Measurements from ENCODE around the gene RFTN1.
"Not testable (repeated sequence)": the region's sequence is repeated elsewhere in the genome, so short reads cannot be mapped to it uniquely, and the experiment has no call there.

RFTN1 gene

GRCh38 chr3:16496408-16497222 lies 16.9 kb downstream of the RFTN1 start:
- Histone ChIP-seq H3K27me3 (replicated peaks in 2 of 5; ENCODE audit: control insufficient read depth in 4 of 5, insufficient read depth in 5 of 5, low read length in 4 of 5) (no peaks in the 10 kb centered on the region), H3K27ac (ENCODE audit: insufficient read depth in 1 of 2, low read depth in 1 of 2, low read length in 2 of 2, poor library complexity in 1 of 2, severe bottlenecking in 2 of 2) (no peak overlapping the region), H3K9me3 (ENCODE audit: control extremely low read depth in 1 of 5, control insufficient read depth in 4 of 5, insufficient read depth in 2 of 5, low read depth in 1 of 5, low read length in 4 of 5) (peaks cover 0 to 5% (median 3%) of the 10 kb centered on the region in 5 experiments), H3K36me3 (ENCODE audit: control insufficient read depth in 4 of 4, insufficient read depth in 4 of 4, low read length in 3 of 4) (peaks cover 7 to 32% (median 20%) of the 10 kb centered on the region in 4 experiments), H3K4me1 (ENCODE audit: control extremely low read depth in 1 of 4, control insufficient read depth in 4 of 4, insufficient read depth in 4 of 4, low read length in 3 of 4) (peaks cover 2 to 40% (median 33%) of the 10 kb centered on the region in 4 experiments), H3K4me3 (ENCODE audit: control insufficient read depth in 1 of 7, extremely low read depth in 1 of 7, insufficient read depth in 4 of 7, low read depth in 2 of 7, low read length in 6 of 7) (no peak overlapping the region)
- ChIA-PET CTCF (interaction anchor here (0.5 to 4.9 kb wide), 5 partner anchors 9 to 45 kb away, joined by 3 to 21 read pairs (median 17); no protein-coding TSS in a partner anchor), POLR2A (no interaction called here)
- DNase-seq, result peak in 1 of 3 donors; percentile 57
- 94% methylated on average over 4 of the region's 10 CpGs for WGBS (ENCODE audit: insufficient coverage)

- peaks cover 0 to 5% (median 3%) of the 10 kb centered on the region in 5 experiments for H3K9me3 ChIP-seq (ENCODE audit: control extremely low read depth in 1 of 5, control insufficient read depth in 4 of 5, insufficient read depth in 2 of 5, low read depth in 1 of 5, low read length in 4 of 5)
- peak in 1 of 3 donors; percentile 39 for DNase-seq
- H3K4me1 ChIP-seq (ENCODE audit: control extremely low read depth in 1 of 4, control insufficient read depth in 4 of 4, insufficient read depth in 4 of 4, low read length in 3 of 4), result peaks cover 2 to 40% (median 33%) of the 10 kb centered on the region in 4 experiments
- ChIA-PET CTCF (interaction anchor here (1.6 to 4.9 kb wide), 5 partner anchors 9 to 20 kb away, joined by 5 to 21 read pairs (median 17); no protein-coding TSS in a partner anchor), POLR2A (interaction anchor here (1.4 kb wide), 1 partner anchor 20 kb away, joined by 5 read pairs; no protein-coding TSS in a partner anchor)
- 100% methylated on average over 1 of the region's 2 CpGs for WGBS (ENCODE audit: insufficient coverage)
- no peak overlapping the region for H3K27ac ChIP-seq (ENCODE audit: insufficient read depth in 1 of 2, low read depth in 1 of 2, low read length in 2 of 2, poor library complexity in 1 of 2, severe bottlenecking in 2 of 2)
- H3K4me3 ChIP-seq (ENCODE audit: control insufficient read depth in 1 of 7, extremely low read depth in 1 of 7, insufficient read depth in 4 of 7, low read depth in 2 of 7, low read length in 6 of 7), result no peak overlapping the region
- no peaks in the 10 kb centered on the region for H3K27me3 ChIP-seq (replicated peaks in 2 of 5; ENCODE audit: control insufficient read depth in 4 of 5, insufficient read depth in 5 of 5, low read length in 4 of 5)
- peaks cover 9 to 38% (median 24%) of the 10 kb centered on the region in 4 experiments for H3K36me3 ChIP-seq (ENCODE audit: control insufficient read depth in 4 of 4, insufficient read depth in 4 of 4, low read length in 3 of 4)
Measured at GRCh38 chr3:16496008-16496407, 17.5 kb downstream of the RFTN1 start.

GRCh38 chr3:16494814-16495431 lies 18.6 kb downstream of the RFTN1 start:
- Histone ChIP-seq H3K4me1 (ENCODE audit: control extremely low read depth in 1 of 4, control insufficient read depth in 4 of 4, insufficient read depth in 4 of 4, low read length in 3 of 4) (peaks cover 2 to 40% (median 33%) of the 10 kb centered on the region in 4 experiments), H3K27ac (ENCODE audit: insufficient read depth in 1 of 2, low read depth in 1 of 2, low read length in 2 of 2, poor library complexity in 1 of 2, severe bottlenecking in 2 of 2) (peak overlapping the region in 1 of 2 experiments; percentile 43), H3K4me3 (ENCODE audit: control insufficient read depth in 1 of 7, extremely low read depth in 1 of 7, insufficient read depth in 4 of 7, low read depth in 2 of 7, low read length in 6 of 7) (peak overlapping the region in 4 of 7 experiments; percentile 20 to 58 (median 46)), H3K9me3 (ENCODE audit: control extremely low read depth in 1 of 5, control insufficient read depth in 4 of 5, insufficient read depth in 2 of 5, low read depth in 1 of 5, low read length in 4 of 5) (peaks cover 0 to 5% (median 3%) of the 10 kb centered on the region in 5 experiments), H3K27me3 (replicated peaks in 2 of 5; ENCODE audit: control insufficient read depth in 4 of 5, insufficient read depth in 5 of 5, low read length in 4 of 5) (no peaks in the 10 kb centered on the region), H3K36me3 (ENCODE audit: control insufficient read depth in 4 of 4, insufficient read depth in 4 of 4, low read length in 3 of 4) (peaks cover 9 to 34% (median 20%) of the 10 kb centered on the region in 4 experiments)
- peak; percentile 71 to 91 (median 89) for DNase-seq
- 0% methylated on average over 6 of the region's 9 CpGs for WGBS (ENCODE audit: insufficient coverage)
- ChIA-PET POLR2A (interaction anchor here (0.9 to 1.6 kb wide), 3 partner anchors 10 to 21 kb away, joined by 4 to 5 read pairs (median 5); no protein-coding TSS in a partner anchor), CTCF (interaction anchor here (0.9 to 4.6 kb wide), 7 partner anchors 11 to 204 kb away, joined by 3 to 21 read pairs (median 6); no protein-coding TSS in a partner anchor)

GRCh38 chr3:16494094-16494493 lies 19.4 kb downstream of the RFTN1 start:
- H3K9me3 ChIP-seq (ENCODE audit: control extremely low read depth in 1 of 5, control insufficient read depth in 4 of 5, insufficient read depth in 2 of 5, low read depth in 1 of 5, low read length in 4 of 5), result peaks cover 0 to under 1% (median 0%) of the 10 kb centered on the region in 5 experiments
- ChIA-PET CTCF (interaction anchor here (0.9 to 4.6 kb wide), 6 partner anchors 11 to 203 kb away, joined by 3 to 21 read pairs (median 7); no protein-coding TSS in a partner anchor), POLR2A (interaction anchor here (1.6 kb wide), 1 partner anchor 18 kb away, joined by 5 read pairs; no protein-coding TSS in a partner anchor)
- peaks cover 9 to 38% (median 22%) of the 10 kb centered on the region in 4 experiments for H3K36me3 ChIP-seq (ENCODE audit: control insufficient read depth in 4 of 4, insufficient read depth in 4 of 4, low read length in 3 of 4)
- peaks cover 2 to 40% (median 33%) of the 10 kb centered on the region in 4 experiments for H3K4me1 ChIP-seq (ENCODE audit: control extremely low read depth in 1 of 4, control insufficient read depth in 4 of 4, insufficient read depth in 4 of 4, low read length in 3 of 4)
- H3K27ac ChIP-seq (ENCODE audit: insufficient read depth in 1 of 2, low read depth in 1 of 2, low read length in 2 of 2, poor library complexity in 1 of 2, severe bottlenecking in 2 of 2), result no peak overlapping the region
- no peak for DNase-seq
- H3K4me3 ChIP-seq (ENCODE audit: control insufficient read depth in 1 of 7, extremely low read depth in 1 of 7, insufficient read depth in 4 of 7, low read depth in 2 of 7, low read length in 6 of 7), result no peak overlapping the region
- no peaks in the 10 kb centered on the region for H3K27me3 ChIP-seq (replicated peaks in 2 of 5; ENCODE audit: control insufficient read depth in 4 of 5, insufficient read depth in 5 of 5, low read length in 4 of 5)
- 100% methylated on average over 1 of the region's 5 CpGs for WGBS (ENCODE audit: insufficient coverage)

- H3K4me1 ChIP-seq (ENCODE audit: control extremely low read depth in 1 of 4, control insufficient read depth in 4 of 4, insufficient read depth in 4 of 4, low read length in 3 of 4), result peaks cover 2 to 22% (median 16%) of the 10 kb centered on the region in 4 experiments
- H3K36me3 ChIP-seq (ENCODE audit: control insufficient read depth in 4 of 4, insufficient read depth in 4 of 4, low read length in 3 of 4), result peaks cover 8 to 68% (median 27%) of the 10 kb centered on the region in 4 experiments
- H3K27ac ChIP-seq (ENCODE audit: insufficient read depth in 1 of 2, low read depth in 1 of 2, low read length in 2 of 2, poor library complexity in 1 of 2, severe bottlenecking in 2 of 2), result no peak overlapping the region
- no peaks in the 10 kb centered on the region for H3K9me3 ChIP-seq (ENCODE audit: control extremely low read depth in 1 of 5, control insufficient read depth in 4 of 5, insufficient read depth in 2 of 5, low read depth in 1 of 5, low read length in 4 of 5)
- H3K27me3 ChIP-seq (replicated peaks in 2 of 5; ENCODE audit: control insufficient read depth in 4 of 5, insufficient read depth in 5 of 5, low read length in 4 of 5), result no peaks in the 10 kb centered on the region
- 100% methylated on average over 4 of the region's 4 CpGs for whole genome bisulfite sequencing (ENCODE audit: insufficient coverage)
- no peak for DNase-seq
- POLR2A ChIA-PET, result no interaction called here
- CTCF ChIA-PET, result interaction anchor here (1.0 kb wide), 1 partner anchor 45 kb away, joined by 3 read pairs; no protein-coding TSS in a partner anchor
- no peak overlapping the region for H3K4me3 ChIP-seq (ENCODE audit: control insufficient read depth in 1 of 7, extremely low read depth in 1 of 7, insufficient read depth in 4 of 7, low read depth in 2 of 7, low read length in 6 of 7)
Measured at GRCh38 chr3:16490062-16490619, 23.4 kb downstream of the RFTN1 start.

- H3K4me3 ChIP-seq (ENCODE audit: control insufficient read depth in 1 of 7, extremely low read depth in 1 of 7, insufficient read depth in 4 of 7, low read depth in 2 of 7, low read length in 6 of 7); POLR2A ChIA-PET; DNase-seq; H3K27me3 ChIP-seq (replicated peaks in 2 of 5; ENCODE audit: control insufficient read depth in 4 of 5, insufficient read depth in 5 of 5, low read length in 4 of 5); H3K9me3 ChIP-seq (ENCODE audit: control extremely low read depth in 1 of 5, control insufficient read depth in 4 of 5, insufficient read depth in 2 of 5, low read depth in 1 of 5, low read length in 4 of 5); H3K27ac ChIP-seq (ENCODE audit: insufficient read depth in 1 of 2, low read depth in 1 of 2, low read length in 2 of 2, poor library complexity in 1 of 2, severe bottlenecking in 2 of 2): not testable (repeated sequence)
- peaks cover 8 to 68% (median 27%) of the 10 kb centered on the region in 4 experiments for H3K36me3 ChIP-seq (ENCODE audit: control insufficient read depth in 4 of 4, insufficient read depth in 4 of 4, low read length in 3 of 4)
- peaks cover 0 to 22% (median 10%) of the 10 kb centered on the region in 4 experiments for H3K4me1 ChIP-seq (ENCODE audit: control extremely low read depth in 1 of 4, control insufficient read depth in 4 of 4, insufficient read depth in 4 of 4, low read length in 3 of 4)
- CTCF ChIA-PET, result interaction anchor here (1.0 kb wide), 1 partner anchor 44 kb away, joined by 3 read pairs; no protein-coding TSS in a partner anchor
- WGBS (ENCODE audit: insufficient coverage), result 99% methylated on average over 7 of the region's 8 CpGs
Measured at GRCh38 chr3:16489326-16490061, 24.0 kb downstream of the RFTN1 start.
